MCF 10A (cell line): ENCODE data around the gene EPHA1. TPM values are rescaled to one million over a fixed set of nuclear protein-coding genes. Genes with fewer than 3 reads are reported as not detected.

Experiments
- BruUV-seq: library from RNA; stranded (reverse); fragments of 400-500 nt; replicated peaks from 2 replicates; lab custom pipeline; 2021; lab: Mats Ljungman, UMichigan
- CTCF ChIA-PET: fragments of 300-600 bp; sonication (Branson Sonifier 250); formaldehyde crosslinking; extraction: SDS; loops from one replicate; lab custom pipeline; 2021; ENCODE audit warnings: antibody characterized with exemption, inconsistent platforms; lab: Yijun Ruan, JAX
- POLR2A ChIA-PET: fragments of 300-600, 350-650 bp; sonication (Branson Sonifier 250); formaldehyde crosslinking; extraction: SDS; loops from one replicate; lab custom pipeline; 2020; ENCODE audit warnings: antibody characterized with exemption, inconsistent platforms; lab: Yijun Ruan, JAX
- DNase-seq: peaks from one replicate; pipeline ENCODE4 v3.0.0-alpha.2; 2018; ENCODE audit not compliant: unreplicated experiment
- H3K27ac Mint-ChIP-seq: one replicate; pipeline ENCODE4 v1.8.0; 2022; ENCODE audit warnings: mild to moderate bottlenecking, low read depth, mixed read lengths; ENCODE audit not compliant: unreplicated experiment
- H3K27me3 Mint-ChIP-seq: one replicate; pipeline ENCODE4 v1.8.0; 2022; ENCODE audit warnings: mixed read lengths; ENCODE audit not compliant: insufficient read depth, unreplicated experiment
- H3K36me3 Mint-ChIP-seq: one replicate; pipeline ENCODE4 v1.8.0; 2022; ENCODE audit warnings: mild to moderate bottlenecking, moderate library complexity, mixed read lengths; ENCODE audit not compliant: insufficient read depth, unreplicated experiment
- H3K4me1 Mint-ChIP-seq: one replicate; pipeline ENCODE4 v1.8.0; 2022; ENCODE audit warnings: mixed read lengths; ENCODE audit not compliant: insufficient read depth, unreplicated experiment
- H3K4me3 Mint-ChIP-seq: one replicate; pipeline ENCODE4 v1.8.0; 2022; ENCODE audit warnings: mild to moderate bottlenecking, moderate library complexity, mixed read lengths; ENCODE audit not compliant: unreplicated experiment
- H3K9me3 Mint-ChIP-seq: one replicate; pipeline ENCODE4 v1.8.0; 2022; ENCODE audit warnings: mixed read lengths; ENCODE audit not compliant: unreplicated experiment
- CTCF ChIP-seq: fragments of 200-600 bp; IDR thresholded peaks from one replicate; pipeline ENCODE4 v1.8.0; 2022; ENCODE audit warnings: antibody characterized with exemption, mild to moderate bottlenecking; ENCODE audit not compliant: unreplicated experiment
- intact Hi-C: fragments of 100-400 bp; cut with micrococcal nuclease; formaldehyde crosslinking; loops from 2 replicates; pipeline ENCODE4 v1.14.1; 2022
- total RNA-seq: library from RNA; stranded (reverse); gene quantifications from 2 replicates; pipeline ENCODE4 v1.2.3, GENCODE V29; 2022

EPHA1 gene
- total RNA-seq, 1 experiment from 2014 or later = 0.89 TPM

GRCh38 chr7:143376396-143376795 lies 32.3 kb downstream of the EPHA1 start:
- POLR2A ChIA-PET = no interaction called here
- Mint-ChIP-seq H3K4me3 (no peak overlapping the region), H3K4me1 (peaks cover 43% of the 10 kb centered on the region), H3K36me3 (peaks cover 16% of the 10 kb centered on the region), H3K27ac (no peak overlapping the region), H3K9me3 (no peaks in the 10 kb centered on the region), H3K27me3 (no peaks in the 10 kb centered on the region)
- no peak for TF ChIP-seq CTCF
- BruUV-seq = no TSS peak
- intact Hi-C loops = no loop called here
- CTCF ChIA-PET = interaction anchor here (0.7 to 1.2 kb wide), 3 partner anchors 33 to 143 kb away, joined by 3 read pairs; no protein-coding TSS in a partner anchor
- no peak for DNase-seq

- Mint-ChIP-seq H3K27ac (no peak overlapping the region), H3K36me3 (peaks cover 13% of the 10 kb centered on the region), H3K4me3 (no peak overlapping the region), H3K4me1 (peaks cover 43% of the 10 kb centered on the region), H3K9me3 (no peaks in the 10 kb centered on the region), H3K27me3 (no peaks in the 10 kb centered on the region)
- intact Hi-C loops = no loop called here
- POLR2A ChIA-PET = interaction anchor here (1.0 kb wide), 1 partner anchor 66 kb away, joined by 3 read pairs; no protein-coding TSS in a partner anchor
- no peak for DNase-seq
- CTCF ChIA-PET = interaction anchor here (0.7 to 1.5 kb wide), 6 partner anchors 30 to 144 kb away, joined by 3 to 8 read pairs (median 4); no protein-coding TSS in a partner anchor
- TF ChIP-seq CTCF = no peak
- BruUV-seq = no TSS peak
Measured at GRCh38 chr7:143375298-143376034, 33.2 kb downstream of the EPHA1 start.

- intact Hi-C loops = no loop called here
- H3K27ac Mint-ChIP-seq = no peak overlapping the region
- H3K4me3 Mint-ChIP-seq = no peak overlapping the region
- peaks cover 38% of the 10 kb centered on the region for H3K4me1 Mint-ChIP-seq
- ChIA-PET POLR2A (interaction anchor here (1.0 kb wide), 1 partner anchor 66 kb away, joined by 3 read pairs; no protein-coding TSS in a partner anchor), CTCF (interaction anchor here (0.7 to 1.5 kb wide), 4 partner anchors 31 to 137 kb away, joined by 3 to 8 read pairs (median 4); no protein-coding TSS in a partner anchor)
- DNase-seq = no peak
- TF ChIP-seq CTCF = no peak
- peaks cover 6% of the 10 kb centered on the region for H3K36me3 Mint-ChIP-seq
- H3K9me3 Mint-ChIP-seq = no peaks in the 10 kb centered on the region
- no TSS peak for BruUV-seq
- H3K27me3 Mint-ChIP-seq = no peaks in the 10 kb centered on the region
Measured at GRCh38 chr7:143374561-143374960, 34.1 kb downstream of the EPHA1 start.

- H3K4me1 Mint-ChIP-seq = peaks cover 31% of the 10 kb centered on the region
- no peaks in the 10 kb centered on the region for H3K9me3 Mint-ChIP-seq
- no peak for TF ChIP-seq CTCF
- no TSS peak for BruUV-seq
- H3K27me3 Mint-ChIP-seq = no peaks in the 10 kb centered on the region
- no peak overlapping the region for H3K27ac Mint-ChIP-seq
- intact Hi-C loops = no loop called here
- peaks cover 6% of the 10 kb centered on the region for H3K36me3 Mint-ChIP-seq
- DNase-seq = no peak
- CTCF ChIA-PET = interaction anchor here (0.7 to 1.2 kb wide), 2 partner anchors 132 to 785 kb away, joined by 3 to 7 read pairs; no protein-coding TSS in a partner anchor
- no peak overlapping the region for H3K4me3 Mint-ChIP-seq
- POLR2A ChIA-PET = interaction anchor here (0.7 kb wide), 1 partner anchor 68 kb away, joined by 3 read pairs; no protein-coding TSS in a partner anchor
Measured at GRCh38 chr7:143373255-143373794, 35.3 kb downstream of the EPHA1 start.
